Activated CD4-positive, alpha-beta T cell treated with anti-CD3 and anti-CD28 coated beads, Interleukin-2, amount 10 ng/mL, durations not matched to agents 24 days and 14 days (primary cell): ENCODE data around the gene DPT. TPM values are rescaled to one million over a fixed set of nuclear protein-coding genes. Genes with fewer than 3 reads are reported as not detected.

Experiments
- DNase-seq: peaks from one replicate; pipeline ENCODE4 v3.0.0; 2022
- H3K27ac Mint-ChIP-seq: one replicate; pipeline ENCODE4 v1.8.0; 2022; ENCODE audit warnings: mild to moderate bottlenecking, mixed read lengths
- H3K27me3 Mint-ChIP-seq: one replicate; pipeline ENCODE4 v1.8.0; 2022; ENCODE audit warnings: mixed read lengths
- H3K36me3 Mint-ChIP-seq: one replicate; pipeline ENCODE4 v1.8.0; 2022; ENCODE audit warnings: low read depth, mild to moderate bottlenecking, mixed read lengths
- H3K4me1 Mint-ChIP-seq: one replicate; pipeline ENCODE4 v1.8.0; 2021; ENCODE audit warnings: mixed read lengths
- H3K4me3 Mint-ChIP-seq: one replicate; pipeline ENCODE4 v1.8.0; 2022; ENCODE audit warnings: mild to moderate bottlenecking, moderate library complexity, mixed read lengths
- H3K9me3 Mint-ChIP-seq: one replicate; pipeline ENCODE4 v1.8.0; 2021; ENCODE audit warnings: mixed read lengths
- intact Hi-C: fragments of 100-400 bp; cut with micrococcal nuclease; formaldehyde crosslinking; loops from one replicate; pipeline ENCODE4 v1.15.1; 2023
- total RNA-seq: library from RNA; stranded (reverse); gene quantifications from 2 replicates; pipeline ENCODE4 v1.2.3, GENCODE V29; 2022

The DPT gene
- total RNA-seq, 1 donor from 2014 or later, result not detected

DNA sequence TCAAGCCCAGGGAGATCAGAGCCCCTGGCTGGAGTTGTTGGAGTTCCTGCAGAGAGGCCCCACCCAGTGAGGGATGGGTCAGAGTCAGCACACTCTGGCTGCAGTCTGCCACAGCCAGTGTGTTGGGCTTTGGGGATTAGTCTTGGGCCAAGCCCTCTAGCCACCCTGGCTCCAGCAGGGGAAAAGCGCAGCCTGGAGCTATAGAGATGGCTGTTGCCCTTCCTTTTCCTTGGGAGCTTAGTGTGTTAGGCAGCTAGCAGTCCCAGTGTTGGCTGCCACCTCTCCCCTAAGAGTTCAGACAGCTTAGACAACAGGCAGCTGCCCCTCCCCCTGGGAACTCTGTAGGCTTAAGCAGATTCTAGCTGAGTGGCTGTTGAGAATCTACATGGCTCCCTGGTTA lies 45.1 kb downstream of the DPT start:
- no peaks in the 10 kb centered on the region for H3K4me1 Mint-ChIP-seq
- H3K27me3 Mint-ChIP-seq, result peaks cover 23% of the 10 kb centered on the region
- intact Hi-C loops, result no loop called here

DNA sequence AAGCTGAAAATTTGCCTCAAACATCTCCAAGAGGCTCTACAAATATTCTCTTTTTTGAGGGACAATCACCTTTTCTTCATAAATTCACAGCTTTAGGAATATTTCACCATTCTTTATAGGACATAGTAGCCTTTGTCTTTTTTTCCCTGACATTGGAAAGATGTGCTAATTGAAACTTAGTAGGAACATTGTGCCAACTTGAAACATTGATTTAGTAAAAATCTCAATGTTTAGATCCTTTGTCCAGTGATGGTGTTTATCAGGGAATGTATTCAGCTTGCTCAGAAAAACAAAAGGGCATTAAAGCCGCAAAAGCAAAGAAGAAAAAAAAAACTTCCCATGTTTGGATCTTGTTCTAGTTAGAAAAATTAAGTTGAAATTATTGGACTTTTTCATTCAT lies 52.1 kb downstream of the DPT start:
- no peaks in the 10 kb centered on the region for H3K4me1 Mint-ChIP-seq
- intact Hi-C loops, result no loop called here
- peaks cover 16% of the 10 kb centered on the region for H3K9me3 Mint-ChIP-seq
- no peak for DNase-seq
- H3K4me3 Mint-ChIP-seq, result no peak overlapping the region
- H3K27me3 Mint-ChIP-seq, result peaks cover 16% of the 10 kb centered on the region
- H3K27ac Mint-ChIP-seq, result no peak overlapping the region
- no peaks in the 10 kb centered on the region for H3K36me3 Mint-ChIP-seq

More for the DNA sequence above, 45.1 kb downstream of the DPT start:
- DNase-seq, result no peak
- Mint-ChIP-seq H3K36me3 (no peaks in the 10 kb centered on the region), H3K9me3 (peaks cover 19% of the 10 kb centered on the region), H3K27ac (no peak overlapping the region), H3K4me3 (no peak overlapping the region)

DNA sequence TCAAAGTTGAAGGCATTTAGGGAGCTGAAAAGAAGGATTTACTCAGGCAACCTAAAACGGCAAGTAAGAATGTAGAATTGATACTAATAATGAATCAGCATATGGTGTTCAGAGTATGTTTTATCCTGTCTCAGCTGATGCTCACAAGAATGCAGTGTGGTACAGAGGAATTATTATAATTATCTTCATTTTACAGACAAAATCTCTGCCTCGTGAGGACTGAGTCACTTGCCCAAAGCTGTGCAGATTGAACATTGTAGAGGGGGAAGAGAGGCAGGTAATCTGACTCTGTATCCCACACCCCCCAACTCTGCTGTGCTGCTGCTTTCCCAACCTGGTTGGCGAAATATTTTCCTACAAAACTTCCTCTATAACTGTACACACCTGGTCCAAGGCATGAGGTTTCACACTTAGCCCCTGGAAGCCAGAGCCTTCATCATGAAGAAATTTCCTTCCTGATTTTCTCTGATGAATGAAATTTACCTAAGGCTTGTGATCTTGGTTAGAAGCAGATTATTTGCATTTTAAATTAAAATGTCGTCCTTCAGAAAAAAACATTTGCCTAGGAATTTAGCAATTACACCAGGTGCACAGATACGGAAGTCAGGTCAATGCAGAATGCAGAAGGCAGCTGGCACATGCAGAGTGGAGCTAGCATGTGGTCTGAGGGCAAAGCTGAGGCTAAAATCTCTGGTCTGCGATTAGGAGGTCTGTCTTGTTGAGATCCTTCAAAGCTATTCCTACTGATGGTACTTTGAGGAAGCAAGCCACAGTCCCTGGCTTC lies 52.8 kb downstream of the DPT start:
- Mint-ChIP-seq H3K4me1 (no peaks in the 10 kb centered on the region), H3K9me3 (peaks cover 11% of the 10 kb centered on the region), H3K4me3 (no peak overlapping the region), H3K27me3 (peaks cover 16% of the 10 kb centered on the region), H3K27ac (no peak overlapping the region), H3K36me3 (no peaks in the 10 kb centered on the region)
- no peak for DNase-seq
- intact Hi-C loops, result no loop called here

DNA sequence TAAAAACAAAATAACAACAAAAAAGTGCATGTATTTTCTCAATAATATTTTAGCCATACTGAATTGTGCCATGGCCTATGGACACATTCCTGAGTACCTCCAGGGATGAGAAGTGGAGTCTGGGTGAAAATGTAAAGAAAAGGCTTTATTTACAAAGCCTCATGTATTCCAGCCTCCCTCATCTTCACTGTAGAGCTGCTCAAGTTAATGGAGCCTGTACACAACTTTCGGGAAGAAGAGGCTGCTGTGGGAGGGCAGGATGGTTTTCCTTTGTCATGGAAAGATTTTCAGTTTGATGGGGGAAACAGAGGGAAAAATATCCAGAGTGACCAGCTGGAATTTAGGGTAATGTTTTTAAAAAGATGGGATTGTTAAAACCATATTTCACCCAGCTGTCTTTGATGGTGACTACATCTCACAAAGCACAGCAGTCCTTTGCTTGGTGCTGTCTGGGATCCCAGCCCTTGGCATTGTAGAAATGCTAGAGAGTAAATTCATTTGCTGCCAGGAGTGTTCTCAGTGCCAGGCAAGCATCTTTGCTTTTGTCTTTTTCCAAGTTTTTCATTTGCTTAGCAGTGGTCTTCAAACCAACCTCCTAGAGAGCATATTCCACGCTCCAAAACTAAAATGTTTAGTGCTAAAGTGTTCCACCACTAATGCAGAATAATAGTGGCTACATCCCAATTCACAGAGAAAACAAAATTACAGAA lies 54.9 kb downstream of the DPT start:
- no peaks in the 10 kb centered on the region for H3K4me1 Mint-ChIP-seq

DNA sequence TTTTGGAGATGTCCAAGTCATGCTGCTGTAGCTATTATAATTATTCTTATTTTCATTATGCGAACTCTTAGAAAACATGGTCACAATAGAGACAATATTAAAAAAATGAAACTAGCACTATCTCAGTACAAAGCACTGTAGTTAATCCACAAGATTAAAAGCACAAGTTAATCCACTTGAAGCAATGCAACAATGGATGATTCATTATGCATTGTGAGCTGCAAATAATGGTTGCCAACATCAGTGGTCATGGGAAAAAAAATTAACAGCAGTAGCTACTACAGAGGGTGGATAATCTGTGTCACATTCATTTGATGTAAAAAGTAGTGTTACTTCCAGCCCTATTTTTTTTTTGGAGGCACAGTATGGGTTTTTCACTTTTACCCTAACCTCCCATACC lies 56.7 kb downstream of the DPT start:
- Mint-ChIP-seq H3K27me3 (peaks cover 9% of the 10 kb centered on the region), H3K4me1 (no peaks in the 10 kb centered on the region), H3K27ac (no peak overlapping the region), H3K9me3 (peaks cover 5% of the 10 kb centered on the region), H3K36me3 (no peaks in the 10 kb centered on the region), H3K4me3 (no peak overlapping the region)
- no peak for DNase-seq
- intact Hi-C loops, result no loop called here

More for the DNA sequence above, 54.9 kb downstream of the DPT start:
- no peak for DNase-seq
- Mint-ChIP-seq H3K4me3 (no peak overlapping the region), H3K36me3 (no peaks in the 10 kb centered on the region), H3K27me3 (peaks cover 9% of the 10 kb centered on the region), H3K27ac (no peak overlapping the region), H3K9me3 (peaks cover 5% of the 10 kb centered on the region)
- intact Hi-C loops, result no loop called here

DNA sequence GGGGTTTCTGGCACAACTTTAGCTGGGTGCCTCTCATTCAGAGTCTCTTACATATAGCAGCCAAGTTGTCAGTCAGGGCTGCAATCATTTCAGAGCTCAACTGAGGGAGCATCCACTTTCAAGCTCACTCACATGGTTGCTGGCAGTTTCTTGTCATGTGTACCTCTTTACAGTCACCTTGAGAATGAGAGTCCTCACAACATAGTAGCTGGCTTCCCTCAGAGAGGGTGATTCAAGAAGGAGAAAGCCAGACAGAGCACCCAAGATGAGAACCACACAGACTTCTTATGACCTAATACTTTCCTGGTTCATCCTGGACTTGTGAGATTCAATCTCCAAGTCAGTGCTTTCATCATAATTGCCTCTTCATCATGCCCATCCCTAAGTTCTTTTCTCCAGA lies 57.2 kb downstream of the DPT start:
- no peak overlapping the region for H3K4me3 Mint-ChIP-seq
- no peaks in the 10 kb centered on the region for H3K36me3 Mint-ChIP-seq
- no peaks in the 10 kb centered on the region for H3K4me1 Mint-ChIP-seq
- intact Hi-C loops, result no loop called here
- DNase-seq, result no peak
- H3K27ac Mint-ChIP-seq, result no peak overlapping the region
- H3K27me3 Mint-ChIP-seq, result peaks cover 9% of the 10 kb centered on the region
- H3K9me3 Mint-ChIP-seq, result peaks cover 5% of the 10 kb centered on the region

DNA sequence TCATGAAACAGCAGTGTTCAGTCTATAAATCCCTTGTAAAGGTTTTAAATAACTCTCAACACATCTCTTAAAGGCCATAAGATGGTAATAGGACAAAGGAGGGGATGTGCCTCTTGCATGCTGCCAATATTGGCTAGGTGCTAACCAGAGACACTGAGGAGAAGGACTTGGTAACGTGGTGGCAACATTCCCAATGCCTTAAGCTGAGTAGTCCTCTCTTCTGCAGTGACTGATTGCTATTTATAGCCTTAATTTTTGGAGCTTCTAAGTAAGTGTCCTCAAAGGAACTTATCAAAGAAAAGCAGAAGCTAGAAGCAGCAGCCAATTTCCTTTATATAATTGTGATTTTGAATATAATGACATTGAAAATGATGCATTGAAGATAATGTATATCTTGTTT lies 63.0 kb downstream of the DPT start:
- Mint-ChIP-seq H3K4me1 (no peaks in the 10 kb centered on the region), H3K27ac (no peak overlapping the region)
- intact Hi-C loops, result no loop called here

DNA sequence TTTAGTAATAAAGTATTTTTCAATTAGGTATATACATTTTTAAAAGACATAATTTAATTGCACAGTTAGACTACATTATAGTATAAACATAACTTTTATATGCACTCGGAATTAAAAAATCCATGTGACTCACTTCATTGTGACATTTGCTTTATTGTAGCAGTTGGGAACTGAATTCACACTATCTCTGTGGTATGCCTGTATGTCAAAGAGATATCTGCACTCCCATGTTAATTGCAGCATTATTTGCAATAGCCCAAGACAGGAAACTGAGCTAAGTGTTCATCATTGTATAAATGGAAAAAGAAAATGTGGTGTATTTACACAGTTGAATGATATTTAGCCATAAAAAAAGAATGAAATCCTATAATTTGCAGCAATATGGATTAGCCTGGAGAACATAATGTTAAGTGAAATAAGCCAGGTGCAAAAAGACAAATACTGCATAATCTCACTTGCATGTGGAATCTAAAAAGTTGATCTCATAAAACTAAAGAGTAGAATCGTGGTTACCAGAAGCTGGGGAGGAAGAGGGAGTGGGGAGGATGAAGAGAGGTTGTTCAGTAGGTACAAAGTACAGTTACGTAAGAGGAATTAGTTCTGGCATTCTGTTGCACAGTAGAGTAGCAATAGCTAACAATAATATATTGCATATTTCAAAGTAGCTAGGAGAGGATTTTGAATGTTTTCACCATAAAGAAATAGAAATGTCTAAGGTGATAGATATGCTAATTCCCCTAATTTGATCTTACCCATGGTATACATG lies 64.8 kb downstream of the DPT start:
- no peak for DNase-seq
- Mint-ChIP-seq H3K9me3 (peaks cover 6% of the 10 kb centered on the region), H3K4me3 (no peak overlapping the region), H3K27ac (no peak overlapping the region), H3K27me3 (peaks cover 18% of the 10 kb centered on the region), H3K36me3 (no peaks in the 10 kb centered on the region), H3K4me1 (no peaks in the 10 kb centered on the region)
- intact Hi-C loops, result no loop called here

More for the DNA sequence above, 63.0 kb downstream of the DPT start:
- DNase-seq, result no peak
- peaks cover 18% of the 10 kb centered on the region for H3K27me3 Mint-ChIP-seq
- H3K36me3 Mint-ChIP-seq, result no peaks in the 10 kb centered on the region
- H3K9me3 Mint-ChIP-seq, result peaks cover 8% of the 10 kb centered on the region
- H3K4me3 Mint-ChIP-seq, result no peak overlapping the region

DNA sequence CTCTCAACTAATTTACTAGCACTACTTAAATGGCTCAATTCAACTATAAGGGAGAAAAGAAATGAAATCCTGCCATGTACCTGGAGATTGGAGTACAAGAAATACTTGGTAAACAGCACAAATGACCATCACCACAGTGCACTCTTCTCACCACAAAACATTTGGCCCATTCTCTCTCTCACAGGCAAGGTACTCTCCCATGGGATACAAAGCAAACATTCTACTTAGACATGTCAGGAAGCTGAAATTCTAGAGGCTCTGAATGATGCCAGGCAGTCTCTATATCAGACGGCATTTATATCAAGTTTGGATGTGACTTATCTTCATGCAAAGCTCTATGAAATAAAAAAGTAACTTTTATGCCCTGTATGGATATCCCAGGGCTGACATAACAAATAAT lies 72.5 kb downstream of the DPT start:
- Mint-ChIP-seq H3K27ac (no peak overlapping the region), H3K4me3 (no peak overlapping the region), H3K4me1 (no peaks in the 10 kb centered on the region), H3K36me3 (no peaks in the 10 kb centered on the region), H3K9me3 (no peaks in the 10 kb centered on the region), H3K27me3 (peaks cover 27% of the 10 kb centered on the region)
- no peak for DNase-seq
- intact Hi-C loops, result no loop called here

DNA sequence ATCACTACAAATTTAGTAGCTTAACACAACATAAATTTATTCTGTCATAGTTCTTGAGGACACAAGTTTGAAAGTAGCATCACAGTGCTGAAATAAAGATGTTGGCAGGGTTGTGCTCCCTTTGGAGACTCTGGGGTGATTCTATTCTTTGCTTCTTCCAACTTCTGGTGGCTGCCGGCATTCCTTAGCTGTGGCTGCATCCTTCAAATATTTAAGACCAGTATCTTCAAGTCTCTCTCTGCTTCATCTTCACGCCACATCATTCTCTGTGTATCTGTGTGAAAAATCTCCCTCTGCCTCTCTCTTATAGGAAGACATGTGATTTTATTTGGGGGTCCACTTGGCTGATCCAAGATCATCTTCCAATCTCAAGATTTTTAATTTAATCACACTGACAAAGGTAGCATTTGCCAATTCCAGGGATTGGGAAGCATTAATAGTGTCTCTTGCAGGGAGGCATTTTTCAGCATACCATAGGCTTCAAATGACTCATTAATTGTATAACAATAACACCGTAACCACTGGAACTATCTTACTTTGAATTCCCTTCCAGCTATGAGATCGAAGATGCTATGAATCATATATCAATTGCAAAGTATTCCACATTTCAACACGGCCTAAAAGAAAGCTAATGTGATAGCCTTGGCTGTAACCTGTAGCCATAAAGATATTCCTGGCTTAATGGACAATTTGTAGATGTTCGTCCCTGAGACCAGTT lies 74.6 kb downstream of the DPT start:
- Mint-ChIP-seq H3K4me1 (no peaks in the 10 kb centered on the region), H3K4me3 (no peak overlapping the region), H3K9me3 (no peaks in the 10 kb centered on the region), H3K27ac (no peak overlapping the region), H3K27me3 (peaks cover 31% of the 10 kb centered on the region), H3K36me3 (no peaks in the 10 kb centered on the region)
- intact Hi-C loops, result no loop called here
- no peak for DNase-seq

DNA sequence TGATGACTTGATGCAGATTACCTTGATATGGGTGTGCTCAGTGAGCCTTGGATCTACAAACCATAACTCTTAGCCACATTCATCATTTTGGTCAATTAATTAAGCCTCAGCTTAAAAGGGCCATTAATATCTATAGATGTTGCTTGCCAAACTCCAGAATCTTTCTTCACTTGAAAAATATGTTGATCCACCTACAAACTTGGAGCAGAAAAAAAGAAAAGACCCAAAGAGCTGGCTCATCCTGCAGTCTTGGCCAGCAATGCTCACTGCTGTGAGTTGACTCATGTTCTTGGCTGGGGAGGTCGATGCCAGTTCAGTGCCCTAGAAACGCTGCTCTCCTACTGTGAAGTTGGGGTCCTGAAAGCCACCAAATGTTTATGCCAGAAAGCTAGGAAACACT lies 75.4 kb downstream of the DPT start:
- Mint-ChIP-seq H3K27me3 (peaks cover 36% of the 10 kb centered on the region), H3K27ac (no peak overlapping the region), H3K9me3 (no peaks in the 10 kb centered on the region), H3K4me3 (no peak overlapping the region), H3K36me3 (no peaks in the 10 kb centered on the region), H3K4me1 (no peaks in the 10 kb centered on the region)
- DNase-seq, result no peak
- intact Hi-C loops, result no loop called here

DNA sequence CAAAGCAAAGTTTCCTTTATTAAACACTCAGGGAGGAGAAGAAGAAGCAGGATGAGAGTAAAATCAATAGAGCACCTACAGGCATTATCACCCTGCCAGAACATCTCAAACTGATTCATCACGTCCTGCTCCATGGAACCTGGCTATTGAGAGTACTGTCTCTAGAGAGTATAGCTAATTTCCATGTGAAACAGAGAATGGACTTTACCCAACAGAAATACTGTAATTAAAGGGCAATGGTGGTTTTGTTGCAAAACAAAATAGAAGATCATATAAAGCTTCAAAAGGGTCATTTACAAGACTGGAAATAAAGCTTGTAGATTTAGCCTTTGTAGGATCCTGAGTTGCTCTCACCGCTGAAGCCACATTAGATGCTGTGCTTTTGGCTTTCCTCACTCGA lies 83.3 kb downstream of the DPT start:
- Mint-ChIP-seq H3K4me1 (no peaks in the 10 kb centered on the region), H3K9me3 (peaks cover 3% of the 10 kb centered on the region), H3K4me3 (no peak overlapping the region), H3K27ac (no peak overlapping the region), H3K27me3 (peaks cover 22% of the 10 kb centered on the region), H3K36me3 (no peaks in the 10 kb centered on the region)
- DNase-seq, result no peak
- intact Hi-C loops, result no loop called here
